ENCODE measurements around the gene RXRB.
"Not testable (repeated sequence)": the region's sequence is repeated elsewhere in the genome, so short reads cannot be mapped to it uniquely, and the experiment has no call there.

Gene RXRB

DNA sequence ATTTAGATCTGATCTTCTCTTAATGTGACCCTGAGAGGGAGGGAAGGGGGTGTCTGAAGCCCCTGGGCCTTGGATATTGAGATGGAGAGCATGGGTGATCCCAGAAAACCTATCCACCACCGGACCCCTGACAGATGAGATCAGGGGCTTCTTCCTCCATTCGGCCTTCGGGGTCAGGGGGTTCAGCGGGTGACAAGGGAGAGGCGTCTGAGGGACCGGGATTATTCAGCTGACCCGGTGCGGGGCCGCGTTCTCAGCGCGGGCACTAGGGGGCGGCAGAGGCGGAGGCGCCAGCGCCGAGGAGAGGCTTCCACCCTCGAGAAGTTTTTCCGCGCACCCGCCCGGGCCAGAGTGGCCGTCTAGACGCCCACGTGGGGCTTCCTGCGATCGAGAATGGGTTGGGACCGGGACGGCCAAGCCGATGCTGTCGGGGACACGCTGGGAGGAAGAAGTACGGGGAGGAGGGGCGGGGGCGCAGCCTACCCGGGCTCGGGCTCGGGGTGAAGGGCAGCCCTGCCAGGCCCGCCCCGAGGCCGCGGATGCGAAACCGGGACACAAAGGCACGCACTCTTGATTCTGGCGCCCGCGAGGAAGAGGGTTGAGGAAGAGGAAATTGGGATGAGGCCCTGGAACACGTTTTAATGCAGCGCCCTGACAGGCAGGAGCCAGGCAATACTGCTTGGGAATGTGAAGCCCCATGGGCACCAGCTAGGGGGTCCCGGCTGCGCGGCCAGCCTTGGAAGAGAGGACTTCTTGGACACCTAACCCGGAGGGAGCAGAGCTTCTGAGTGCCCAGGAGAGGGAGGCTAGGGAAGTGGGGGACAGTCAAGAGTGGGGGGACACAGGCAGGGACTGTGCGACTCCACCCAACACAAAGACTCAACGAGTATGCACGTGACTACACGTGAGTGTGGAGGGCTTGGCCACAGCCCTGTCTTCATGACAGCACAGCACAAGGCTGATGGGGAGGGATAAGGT, 38.8 kb downstream of the RXRB start:
- DNase-seq (ENCODE audit: low read depth), result peak; percentile 68

DNA sequence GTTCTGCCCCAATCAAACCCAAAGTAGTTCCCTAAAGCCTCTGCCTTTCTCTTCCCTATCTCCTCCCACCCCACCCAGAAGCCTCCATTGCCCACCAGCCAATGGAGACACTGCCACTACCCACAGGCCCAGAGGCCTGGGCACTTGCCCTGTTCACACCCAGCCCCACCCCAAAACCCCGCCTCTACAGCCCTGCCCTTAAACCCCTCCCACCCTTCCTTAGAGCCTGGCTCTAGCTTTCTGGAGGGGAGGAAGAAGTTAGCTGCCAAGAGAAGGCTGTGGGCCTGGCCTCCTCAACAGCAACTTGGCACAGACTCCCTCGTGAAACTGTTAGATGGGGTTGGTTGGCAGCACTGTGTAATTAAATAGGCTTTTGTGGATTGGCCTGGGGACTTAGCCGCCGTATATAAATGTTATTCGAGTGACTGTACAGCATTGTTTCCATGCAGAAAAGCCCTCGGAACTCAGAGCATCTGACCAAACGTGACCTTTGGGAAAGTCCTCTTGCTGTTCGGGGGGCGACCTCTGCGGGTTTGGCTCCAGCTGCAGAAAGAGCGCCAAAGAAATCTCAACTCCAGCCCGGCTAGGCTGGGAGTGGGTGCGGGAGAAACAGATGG, 39.6 kb downstream of the RXRB start:
- peak; percentile 98 for DNase-seq (ENCODE audit: low read depth)

DNA sequence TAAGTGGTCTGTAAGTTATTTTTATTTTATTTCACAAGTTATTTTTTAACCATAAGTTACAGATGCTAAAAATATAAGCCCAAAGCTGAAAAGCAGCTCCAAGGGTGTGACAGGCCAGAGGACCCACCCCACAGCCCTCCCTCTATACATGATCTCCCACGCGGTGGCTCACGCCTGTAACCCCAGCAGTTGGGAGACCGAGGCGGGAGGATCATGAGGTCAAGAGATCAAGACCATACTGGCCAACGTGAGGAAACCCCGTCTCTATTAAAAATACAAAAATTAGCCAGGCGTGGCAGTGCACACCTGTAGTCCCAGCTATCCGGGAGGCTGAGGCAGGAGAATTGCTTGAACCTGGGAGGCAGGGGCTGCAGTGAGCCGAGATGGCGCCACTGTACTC, 40.4 kb downstream of the RXRB start:
- no peak for DNase-seq (ENCODE audit: low read depth)

DNA sequence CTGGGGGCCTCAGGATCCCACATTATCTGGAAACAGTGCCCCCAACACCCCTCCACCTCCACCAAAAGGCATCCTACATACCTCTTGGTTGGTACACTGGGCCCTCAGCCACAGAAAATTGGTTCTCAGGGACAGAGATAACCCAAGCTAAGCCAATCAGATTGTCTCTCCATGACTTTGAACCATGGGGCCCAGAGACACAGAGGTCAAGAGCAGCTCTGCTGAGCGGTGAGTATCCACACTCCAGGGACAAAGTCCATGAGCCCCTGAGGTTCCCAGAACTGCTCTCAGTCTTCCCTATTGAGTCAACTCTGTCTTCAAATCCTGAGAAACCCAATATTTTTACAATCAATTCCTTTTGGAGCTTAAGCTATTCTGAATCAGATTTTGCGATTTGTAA, 43.5 kb downstream of the RXRB start:
- DNase-seq (ENCODE audit: low read depth), result no peak

DNA sequence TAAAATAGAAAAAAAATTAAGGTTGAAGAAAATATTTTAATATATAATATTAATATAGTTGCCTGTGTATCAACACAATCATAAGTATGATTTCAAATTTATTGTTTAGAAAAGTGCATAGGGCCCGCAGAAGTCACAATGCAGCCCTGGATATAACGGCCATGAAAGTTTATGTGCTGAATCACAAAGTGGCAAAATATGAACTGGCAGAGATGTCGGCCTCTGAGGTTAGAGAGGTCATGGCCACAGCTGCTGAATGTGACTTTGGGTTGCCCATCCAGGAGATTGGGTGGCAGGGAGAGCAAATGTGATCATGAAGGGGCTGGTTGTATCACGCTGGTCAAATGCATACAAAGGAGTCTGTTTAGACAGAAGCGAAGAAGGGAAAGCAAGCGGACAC, 43.9 kb downstream of the RXRB start:
- DNase-seq (ENCODE audit: low read depth), result no peak

DNA sequence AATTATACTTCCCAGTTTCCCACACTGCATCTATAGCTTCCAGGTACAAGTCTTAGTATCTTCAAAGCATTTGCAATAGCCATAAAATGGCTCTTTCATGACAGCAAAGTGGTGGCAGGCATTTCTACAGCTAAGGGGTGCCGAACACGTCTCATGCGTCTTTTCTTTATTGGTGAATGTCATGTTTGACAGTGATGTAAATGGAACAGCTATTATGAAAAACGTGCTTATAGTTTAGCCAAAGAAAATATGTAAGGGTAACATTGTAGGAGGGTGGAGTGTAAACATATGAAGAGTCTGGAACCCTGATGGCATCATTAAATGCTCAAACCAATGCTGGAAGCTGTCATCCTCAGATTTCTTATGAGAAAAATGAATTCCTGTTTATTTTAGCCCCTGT, 46.1 kb downstream of the RXRB start:
- no peak for DNase-seq (ENCODE audit: low read depth)

DNA sequence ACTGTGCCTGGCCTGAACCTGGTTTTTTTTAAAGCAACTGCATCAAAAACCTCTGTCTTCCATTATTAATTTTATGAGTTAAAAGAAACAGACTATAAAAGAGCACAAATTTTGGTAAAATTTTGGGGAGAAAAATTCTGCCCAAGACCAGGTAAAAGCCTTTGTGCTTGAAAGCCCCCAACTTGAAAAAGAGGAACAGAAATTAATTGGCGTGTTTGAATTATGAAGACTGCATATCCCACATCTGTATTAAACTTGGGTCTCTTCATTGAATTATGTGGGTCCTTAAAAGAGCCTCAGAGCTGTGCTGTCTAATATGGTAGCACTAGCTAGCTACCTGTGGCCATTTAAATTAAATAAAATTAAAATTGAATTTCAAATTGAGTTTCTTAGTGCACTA, 49.4 kb downstream of the RXRB start:
- no peak for DNase-seq (ENCODE audit: low read depth)

DNA sequence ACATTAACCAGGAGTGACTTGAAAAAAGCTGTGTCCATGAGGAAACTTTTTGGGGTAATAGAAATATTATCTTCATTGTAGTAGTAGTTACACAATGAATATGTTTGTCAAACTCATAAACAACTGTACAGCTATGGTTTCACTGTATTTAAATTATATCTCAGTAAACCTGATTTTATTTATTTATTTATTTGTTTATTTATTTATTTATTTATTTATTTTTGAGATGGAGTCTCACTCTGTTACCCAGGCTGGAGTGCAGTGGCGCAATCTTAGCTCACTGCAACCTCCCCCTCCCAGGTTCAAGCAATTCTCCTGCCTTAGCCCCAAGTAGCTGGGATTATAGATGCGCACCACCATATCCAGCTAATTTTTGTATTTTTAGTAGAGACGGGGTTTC, 49.9 kb downstream of the RXRB start:
- DNase-seq (ENCODE audit: low read depth), result not testable (repeated sequence)

DNA sequence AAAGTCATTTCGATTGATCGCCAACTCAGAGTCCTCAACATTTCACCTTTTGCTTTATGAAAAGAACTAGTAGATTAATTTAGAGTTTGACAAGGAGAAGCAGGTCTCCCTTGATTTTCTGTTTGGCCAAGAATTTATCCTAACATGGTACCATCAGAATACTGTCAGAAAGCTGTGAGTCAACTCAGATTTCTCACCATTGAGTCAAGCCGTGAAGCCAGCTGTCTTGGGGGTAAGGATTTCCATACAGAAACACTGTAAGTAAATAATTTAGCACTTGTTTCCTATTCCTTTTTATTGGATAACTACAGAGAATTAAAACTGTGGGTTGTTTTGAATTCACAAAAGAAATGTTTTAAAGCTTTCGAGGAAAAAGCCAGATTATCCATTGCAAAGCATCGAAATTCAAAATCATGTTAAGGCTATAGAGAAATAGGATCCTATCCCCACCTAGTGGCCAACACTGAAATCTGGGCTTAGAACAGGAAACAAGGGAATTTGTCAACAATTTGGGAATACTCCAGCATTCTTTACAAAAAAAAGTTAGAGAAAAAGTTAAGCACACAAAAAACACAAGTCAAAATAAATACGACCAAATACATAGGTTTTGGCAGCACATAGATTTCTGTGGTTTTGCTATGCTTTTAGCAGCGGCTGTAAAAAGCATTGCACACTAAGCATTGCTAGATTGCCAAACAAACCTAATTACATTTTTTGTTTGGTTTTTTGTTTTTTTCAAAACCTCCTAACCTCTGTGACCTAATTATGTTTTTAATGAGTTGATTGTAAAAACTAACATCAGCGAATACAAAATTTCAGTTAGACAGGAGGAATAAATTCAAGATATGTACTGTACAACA, 52.4 kb downstream of the RXRB start:
- DNase-seq (ENCODE audit: low read depth), result peak; percentile 64

DNA sequence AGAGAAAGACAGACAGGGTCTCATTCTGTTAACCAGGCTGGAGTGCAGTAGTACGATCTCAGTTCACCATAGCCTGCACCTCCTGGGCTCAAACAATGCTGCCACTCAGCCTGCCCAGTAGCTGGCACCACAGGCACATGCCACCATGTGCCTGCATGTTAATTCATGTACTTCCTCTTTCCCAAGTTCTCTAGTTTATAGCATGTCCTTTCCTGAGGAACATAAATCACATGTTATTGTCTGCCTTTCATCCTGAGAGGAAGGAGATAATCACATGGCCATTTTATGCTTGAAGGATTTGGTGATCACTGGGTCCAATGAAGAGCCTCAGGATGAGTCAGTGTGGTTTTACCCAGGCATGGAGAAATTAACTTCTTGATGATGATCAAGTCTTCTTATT, 56.1 kb downstream of the RXRB start:
- DNase-seq (ENCODE audit: low read depth), result peak; percentile 23
